Measurements from ENCODE around the gene CPA2.
"Not testable (repeated sequence)": the region's sequence is repeated elsewhere in the genome, so short reads cannot be mapped to it uniquely, and the experiment has no call there.

The CPA2 gene

DNA sequence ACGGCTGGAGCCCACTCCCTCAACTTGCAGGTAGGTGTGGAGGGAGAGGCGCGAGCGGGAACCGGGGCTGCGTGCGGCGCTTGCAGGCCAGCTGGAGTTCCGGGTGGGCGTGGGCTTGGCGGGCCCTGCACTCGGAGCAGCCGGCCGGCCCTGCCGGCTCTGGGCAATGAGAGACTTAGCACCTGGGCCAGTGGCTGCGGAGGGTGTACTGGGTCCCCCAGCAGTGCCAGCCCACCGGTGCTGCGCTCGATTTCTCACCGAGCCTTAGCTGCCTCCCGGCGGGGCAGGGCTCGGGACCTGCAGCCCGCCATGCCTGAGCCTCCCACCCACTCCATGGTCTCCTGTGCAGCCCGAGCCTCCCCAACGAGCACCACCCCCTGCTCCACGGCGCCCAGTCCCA lies 36.7 kb upstream of the CPA2 start:
- H3K27me3 ChIP-seq (ENCODE audit: control insufficient read depth, insufficient read depth, low read length); H3K27ac ChIP-seq (ENCODE audit: low read length); H3K4me1 ChIP-seq (ENCODE audit: control insufficient read depth, insufficient read depth, low read length); DNase-seq (ENCODE audit: low read depth, low spot score); H3K9me3 ChIP-seq (ENCODE audit: control insufficient read depth, insufficient read depth, low read length); H3K36me3 ChIP-seq (ENCODE audit: control insufficient read depth, insufficient read depth, low read length); H3K4me3 ChIP-seq (ENCODE audit: low read length): not testable (repeated sequence)
- WGBS (ENCODE audit: insufficient coverage, insufficient read length) = no CpG with 5 or more reads among the region's 28 CpGs

DNA sequence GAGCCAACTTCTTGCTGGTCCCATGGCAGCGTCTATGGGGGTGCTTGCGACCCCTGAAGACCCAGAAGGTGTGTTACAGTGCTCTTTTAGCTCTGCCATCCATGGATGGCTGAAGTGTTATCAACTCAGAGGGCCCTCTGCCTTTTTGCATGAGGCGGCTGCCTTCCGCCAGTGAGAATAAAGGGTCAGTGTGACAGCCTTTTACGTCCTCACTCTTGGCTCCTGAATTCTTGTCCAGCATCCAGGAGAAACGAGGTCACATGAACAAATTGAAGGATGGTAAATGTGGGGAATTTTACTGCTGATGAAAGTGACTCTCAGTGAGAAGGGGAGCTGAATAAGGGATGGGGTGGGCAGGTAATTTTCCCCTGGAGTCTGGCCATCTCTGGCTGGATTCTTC lies 34.9 kb upstream of the CPA2 start:
- no CpG with 5 or more reads among the region's 6 CpGs for WGBS (ENCODE audit: insufficient coverage, insufficient read length)
- no peaks in the 10 kb centered on the region for H3K36me3 ChIP-seq (ENCODE audit: control insufficient read depth, insufficient read depth, low read length)
- no peaks in the 10 kb centered on the region for H3K4me1 ChIP-seq (ENCODE audit: control insufficient read depth, insufficient read depth, low read length)
- DNase-seq (ENCODE audit: low read depth, low spot score) = no peak
- H3K4me3 ChIP-seq (ENCODE audit: low read length) = no peak overlapping the region
- no peaks in the 10 kb centered on the region for H3K9me3 ChIP-seq (ENCODE audit: control insufficient read depth, insufficient read depth, low read length)
- H3K27ac ChIP-seq (ENCODE audit: low read length) = no peak overlapping the region
- H3K27me3 ChIP-seq (ENCODE audit: control insufficient read depth, insufficient read depth, low read length) = no peaks in the 10 kb centered on the region

DNA sequence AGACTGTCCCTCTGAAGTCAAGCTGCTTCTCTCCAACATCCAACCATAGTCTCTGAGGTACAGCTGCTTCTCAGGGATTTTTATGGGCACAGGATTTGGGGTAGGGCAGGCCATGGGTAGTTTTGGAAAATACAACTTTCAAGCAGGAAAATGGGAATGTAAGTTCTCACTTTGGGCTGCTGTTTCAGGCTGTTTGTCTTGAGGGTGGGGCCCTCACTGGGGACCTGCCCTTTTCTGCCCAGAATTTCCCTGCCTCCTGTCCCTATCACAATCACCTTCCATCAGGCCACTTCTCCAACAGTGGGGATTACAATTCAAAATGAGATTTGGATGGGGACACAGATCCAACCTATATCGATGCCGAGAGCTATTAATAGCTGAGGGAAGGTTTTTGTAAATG lies 34.5 kb upstream of the CPA2 start:
- Histone ChIP-seq H3K27ac (ENCODE audit: low read length) (no peak overlapping the region), H3K9me3 (ENCODE audit: control insufficient read depth, insufficient read depth, low read length) (no peaks in the 10 kb centered on the region), H3K4me1 (ENCODE audit: control insufficient read depth, insufficient read depth, low read length) (no peaks in the 10 kb centered on the region), H3K4me3 (ENCODE audit: low read length) (no peak overlapping the region), H3K36me3 (ENCODE audit: control insufficient read depth, insufficient read depth, low read length) (no peaks in the 10 kb centered on the region), H3K27me3 (ENCODE audit: control insufficient read depth, insufficient read depth, low read length) (no peaks in the 10 kb centered on the region)
- no peak for DNase-seq (ENCODE audit: low read depth, low spot score)
- WGBS (ENCODE audit: insufficient coverage, insufficient read length) = no CpG with 5 or more reads among the region's 2 CpGs

DNA sequence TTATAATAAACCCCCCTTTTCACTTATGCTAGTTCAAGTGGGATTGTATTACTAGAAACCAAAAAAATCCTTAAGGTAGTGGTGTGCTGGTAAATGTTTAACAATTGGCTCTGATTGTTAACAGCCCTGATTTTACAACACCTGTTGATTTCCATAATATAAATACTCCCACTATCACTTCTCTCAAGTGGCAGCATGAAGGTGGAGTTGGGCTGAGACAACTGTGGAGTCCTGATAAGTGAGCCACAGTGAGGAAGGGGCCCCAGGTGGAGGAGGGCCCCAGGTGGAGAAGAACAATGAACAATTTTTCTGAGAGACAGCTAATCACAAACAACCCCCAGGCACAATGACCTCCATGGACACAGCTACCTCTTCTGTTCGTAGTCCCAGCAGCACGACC lies 32.6 kb upstream of the CPA2 start:
- no peak for DNase-seq (ENCODE audit: low read depth, low spot score)
- WGBS (ENCODE audit: insufficient coverage, insufficient read length) = no CpG with 5 or more reads among the region's 2 CpGs
- H3K4me1 ChIP-seq (ENCODE audit: control insufficient read depth, insufficient read depth, low read length) = no peaks in the 10 kb centered on the region
- no peaks in the 10 kb centered on the region for H3K9me3 ChIP-seq (ENCODE audit: control insufficient read depth, insufficient read depth, low read length)
- H3K4me3 ChIP-seq (ENCODE audit: low read length) = no peak overlapping the region
- no peaks in the 10 kb centered on the region for H3K27me3 ChIP-seq (ENCODE audit: control insufficient read depth, insufficient read depth, low read length)
- H3K27ac ChIP-seq (ENCODE audit: low read length) = no peak overlapping the region
- H3K36me3 ChIP-seq (ENCODE audit: control insufficient read depth, insufficient read depth, low read length) = no peaks in the 10 kb centered on the region

DNA sequence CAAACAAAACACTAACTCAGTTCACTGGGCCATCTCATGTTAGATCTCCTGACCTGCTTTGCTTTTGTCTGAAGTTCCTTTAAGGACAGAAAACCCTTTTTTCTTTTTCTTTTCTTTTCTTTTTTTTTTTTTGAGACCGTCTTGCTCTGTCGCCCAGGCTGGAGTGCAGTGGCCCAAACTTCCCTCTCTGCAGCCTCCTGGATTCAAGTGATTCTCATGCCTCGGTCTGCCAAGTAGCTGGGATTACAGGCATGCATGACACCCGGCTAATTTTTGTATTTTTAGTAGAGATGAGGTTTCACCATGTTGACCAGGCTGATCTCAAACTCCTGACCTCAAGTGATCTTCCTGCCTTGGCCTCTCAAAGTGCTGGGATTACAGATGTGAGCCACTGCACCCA lies 30.3 kb upstream of the CPA2 start:
- not testable (repeated sequence) for DNase-seq (ENCODE audit: low read depth, low spot score); H3K4me1 ChIP-seq (ENCODE audit: control insufficient read depth, insufficient read depth, low read length); H3K9me3 ChIP-seq (ENCODE audit: control insufficient read depth, insufficient read depth, low read length); H3K27me3 ChIP-seq (ENCODE audit: control insufficient read depth, insufficient read depth, low read length); H3K27ac ChIP-seq (ENCODE audit: low read length); H3K4me3 ChIP-seq (ENCODE audit: low read length); H3K36me3 ChIP-seq (ENCODE audit: control insufficient read depth, insufficient read depth, low read length)
- no CpG with 5 or more reads among the region's 4 CpGs for WGBS (ENCODE audit: insufficient coverage, insufficient read length)

DNA sequence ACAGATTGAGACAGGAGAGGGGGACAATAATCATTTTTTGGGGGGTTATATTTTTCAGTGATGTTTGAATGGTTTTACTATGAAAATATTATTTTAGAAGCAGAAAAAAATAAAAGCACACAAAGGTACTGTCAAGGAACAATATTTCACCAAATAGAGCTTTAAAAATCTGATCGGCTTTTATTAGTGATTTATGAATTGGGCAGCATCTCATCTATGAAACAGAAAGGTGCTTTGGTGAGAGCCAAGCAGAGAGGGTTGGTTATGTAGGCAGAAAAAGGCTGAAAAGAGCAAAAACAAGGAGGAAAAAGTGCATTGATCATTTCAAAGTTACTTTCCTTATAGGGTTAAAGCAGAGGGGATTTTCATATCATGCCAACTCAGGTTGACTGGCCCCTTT lies 26.4 kb upstream of the CPA2 start:
- WGBS (ENCODE audit: insufficient coverage, insufficient read length) = no CpG with 5 or more reads among the region's 1 CpG
- H3K9me3 ChIP-seq (ENCODE audit: control insufficient read depth, insufficient read depth, low read length) = no peaks in the 10 kb centered on the region
- no peaks in the 10 kb centered on the region for H3K4me1 ChIP-seq (ENCODE audit: control insufficient read depth, insufficient read depth, low read length)
- H3K27ac ChIP-seq (ENCODE audit: low read length) = no peak overlapping the region
- no peak overlapping the region for H3K4me3 ChIP-seq (ENCODE audit: low read length)
- no peaks in the 10 kb centered on the region for H3K36me3 ChIP-seq (ENCODE audit: control insufficient read depth, insufficient read depth, low read length)
- H3K27me3 ChIP-seq (ENCODE audit: control insufficient read depth, insufficient read depth, low read length) = no peaks in the 10 kb centered on the region
- DNase-seq (ENCODE audit: low read depth, low spot score) = no peak

DNA sequence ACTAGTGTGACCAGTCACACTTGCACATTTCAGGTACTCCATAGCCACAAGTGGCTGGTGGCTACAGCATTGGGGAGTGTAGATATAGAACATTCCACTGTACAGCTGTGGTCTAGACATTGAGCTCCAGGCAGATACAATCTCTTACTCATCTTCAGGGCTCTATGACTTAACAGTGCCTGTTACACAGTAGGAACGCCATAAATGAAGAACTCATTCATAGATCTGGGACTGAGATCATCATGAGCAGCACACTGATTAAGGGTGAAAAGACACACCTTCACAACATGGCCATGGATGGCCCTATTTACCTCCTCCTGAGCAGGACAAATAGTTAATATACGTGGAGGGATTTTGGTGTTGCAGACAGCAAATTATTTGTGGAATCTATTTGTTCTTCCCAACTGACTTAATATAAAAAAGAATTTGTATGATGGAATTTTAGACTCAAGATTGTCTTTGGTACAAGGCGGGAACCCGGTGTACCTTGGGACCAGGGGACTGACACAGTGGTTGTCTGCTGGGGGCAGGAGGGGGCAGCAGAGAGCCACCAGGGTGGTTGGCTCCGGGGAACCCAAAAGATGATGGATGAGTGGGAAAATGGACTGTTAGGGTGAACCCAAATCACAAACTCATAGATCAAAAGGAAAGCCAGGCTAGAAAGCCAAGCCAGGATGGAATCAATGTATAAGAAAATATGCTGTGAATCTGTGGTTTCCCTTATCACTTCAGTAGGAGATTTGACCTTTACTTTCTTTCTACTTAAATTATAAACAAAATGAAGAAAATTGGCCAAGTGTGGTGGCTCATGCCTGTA lies 24.3 kb upstream of the CPA2 start:
- no peaks in the 10 kb centered on the region for H3K9me3 ChIP-seq (ENCODE audit: control insufficient read depth, insufficient read depth, low read length)

DNA sequence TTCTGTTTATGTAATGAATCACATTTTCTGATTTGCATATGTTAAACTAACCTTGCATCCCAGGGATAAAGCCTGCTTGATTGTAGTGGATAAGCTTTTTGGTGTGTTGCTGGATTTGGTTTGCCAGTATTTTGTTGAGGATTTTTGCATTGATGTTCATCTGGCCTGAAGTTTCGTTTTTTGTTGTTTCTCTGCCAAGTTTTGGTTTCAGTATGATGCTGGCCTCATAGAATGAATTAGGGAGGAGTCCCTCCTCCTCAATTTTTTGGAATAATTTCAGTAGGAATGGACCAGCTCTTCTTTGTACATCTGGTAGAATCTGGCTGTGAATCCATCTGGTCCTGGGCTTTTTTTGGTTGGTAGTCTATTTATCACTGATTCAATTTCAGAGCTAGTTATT lies 23.2 kb upstream of the CPA2 start:
- H3K9me3 ChIP-seq (ENCODE audit: control insufficient read depth, insufficient read depth, low read length); H3K27ac ChIP-seq (ENCODE audit: low read length); H3K27me3 ChIP-seq (ENCODE audit: control insufficient read depth, insufficient read depth, low read length); H3K4me1 ChIP-seq (ENCODE audit: control insufficient read depth, insufficient read depth, low read length); H3K4me3 ChIP-seq (ENCODE audit: low read length); H3K36me3 ChIP-seq (ENCODE audit: control insufficient read depth, insufficient read depth, low read length); DNase-seq (ENCODE audit: low read depth, low spot score): not testable (repeated sequence)
- WGBS (ENCODE audit: insufficient coverage, insufficient read length) = no CpG with 5 or more reads among the region's 1 CpG

More for the DNA sequence above, 24.3 kb upstream of the CPA2 start:
- Histone ChIP-seq H3K27ac (ENCODE audit: low read length) (no peak overlapping the region), H3K27me3 (ENCODE audit: control insufficient read depth, insufficient read depth, low read length) (no peaks in the 10 kb centered on the region), H3K4me3 (ENCODE audit: low read length) (no peak overlapping the region), H3K4me1 (ENCODE audit: control insufficient read depth, insufficient read depth, low read length) (no peaks in the 10 kb centered on the region), H3K36me3 (ENCODE audit: control insufficient read depth, insufficient read depth, low read length) (no peaks in the 10 kb centered on the region)
- peak; percentile 39 for DNase-seq (ENCODE audit: low read depth, low spot score)
- WGBS (ENCODE audit: insufficient coverage, insufficient read length) = no CpG with 5 or more reads among the region's 5 CpGs

DNA sequence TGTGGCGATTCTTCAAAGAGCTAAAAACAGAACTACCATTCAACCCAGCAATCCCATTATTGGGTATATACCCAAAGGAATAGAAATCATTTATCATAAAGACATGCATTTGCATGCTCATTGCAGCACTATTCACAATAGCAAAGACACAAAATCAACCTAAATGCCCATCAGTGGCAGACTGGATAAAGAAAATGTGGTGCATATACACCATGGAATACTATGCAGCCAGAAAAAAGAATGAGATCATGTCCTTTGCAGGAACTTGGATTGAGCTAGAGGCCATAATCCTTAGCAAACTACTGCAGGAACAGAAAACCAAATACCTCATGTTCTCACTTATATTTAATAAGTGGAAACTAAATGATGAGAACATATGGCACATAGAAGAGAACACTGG lies 20.2 kb upstream of the CPA2 start:
- H3K9me3 ChIP-seq (ENCODE audit: control insufficient read depth, insufficient read depth, low read length); DNase-seq (ENCODE audit: low read depth, low spot score); H3K36me3 ChIP-seq (ENCODE audit: control insufficient read depth, insufficient read depth, low read length); H3K4me3 ChIP-seq (ENCODE audit: low read length); H3K4me1 ChIP-seq (ENCODE audit: control insufficient read depth, insufficient read depth, low read length); H3K27ac ChIP-seq (ENCODE audit: low read length); H3K27me3 ChIP-seq (ENCODE audit: control insufficient read depth, insufficient read depth, low read length): not testable (repeated sequence)
- no CpG with 5 or more reads among the region's 1 CpG for WGBS (ENCODE audit: insufficient coverage, insufficient read length)

DNA sequence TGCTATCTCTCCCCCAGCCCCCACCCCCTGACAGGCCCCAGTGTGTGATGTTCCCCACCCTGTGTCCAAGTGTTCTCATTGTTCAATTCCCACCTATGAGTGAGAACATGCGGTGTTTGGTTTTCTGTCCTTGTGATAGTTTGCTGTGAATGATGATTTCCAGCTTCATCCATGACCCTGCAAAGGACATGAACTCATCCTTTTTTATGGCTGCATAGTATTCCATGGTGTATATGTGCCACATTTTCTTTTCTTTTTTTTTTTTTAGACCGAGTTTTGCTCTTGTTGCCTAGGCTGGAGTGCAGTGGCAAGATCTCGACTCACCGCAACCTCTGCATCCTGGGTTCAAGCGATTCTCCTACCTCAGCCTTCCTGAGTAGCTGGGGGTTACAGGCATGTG lies 17.8 kb upstream of the CPA2 start:
- not testable (repeated sequence) for H3K36me3 ChIP-seq (ENCODE audit: control insufficient read depth, insufficient read depth, low read length); H3K27me3 ChIP-seq (ENCODE audit: control insufficient read depth, insufficient read depth, low read length); DNase-seq (ENCODE audit: low read depth, low spot score); H3K4me1 ChIP-seq (ENCODE audit: control insufficient read depth, insufficient read depth, low read length); H3K9me3 ChIP-seq (ENCODE audit: control insufficient read depth, insufficient read depth, low read length); H3K27ac ChIP-seq (ENCODE audit: low read length); H3K4me3 ChIP-seq (ENCODE audit: low read length)
- no CpG with 5 or more reads among the region's 5 CpGs for WGBS (ENCODE audit: insufficient coverage, insufficient read length)

DNA sequence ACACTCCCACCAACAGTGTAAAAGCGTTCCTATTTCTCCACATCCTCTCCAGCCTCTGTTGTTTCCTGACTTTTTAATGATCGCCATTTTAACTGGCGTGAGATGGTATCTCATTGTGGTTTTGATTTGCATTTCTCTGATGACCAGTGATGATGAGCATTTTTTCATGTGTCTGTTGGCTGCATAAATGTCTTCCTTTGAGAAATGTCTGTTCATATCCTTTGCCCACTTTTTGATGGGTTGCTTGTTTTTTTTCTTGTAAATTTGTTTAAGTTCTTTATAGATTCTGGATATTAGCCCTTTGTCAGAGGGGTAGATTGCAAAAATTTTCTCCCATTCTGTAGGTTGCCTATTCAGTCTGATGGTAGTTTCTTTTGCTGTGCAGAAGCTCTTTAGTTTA lies 17.0 kb upstream of the CPA2 start:
- not testable (repeated sequence) for H3K4me1 ChIP-seq (ENCODE audit: control insufficient read depth, insufficient read depth, low read length); H3K4me3 ChIP-seq (ENCODE audit: low read length); DNase-seq (ENCODE audit: low read depth, low spot score); H3K36me3 ChIP-seq (ENCODE audit: control insufficient read depth, insufficient read depth, low read length); H3K9me3 ChIP-seq (ENCODE audit: control insufficient read depth, insufficient read depth, low read length); H3K27me3 ChIP-seq (ENCODE audit: control insufficient read depth, insufficient read depth, low read length); H3K27ac ChIP-seq (ENCODE audit: low read length)
- WGBS (ENCODE audit: insufficient coverage, insufficient read length) = no CpG with 5 or more reads among the region's 3 CpGs

All from iPS DF 6.9 (cell line).